Measurements from ENCODE around the gene NPHP4.

DNA sequence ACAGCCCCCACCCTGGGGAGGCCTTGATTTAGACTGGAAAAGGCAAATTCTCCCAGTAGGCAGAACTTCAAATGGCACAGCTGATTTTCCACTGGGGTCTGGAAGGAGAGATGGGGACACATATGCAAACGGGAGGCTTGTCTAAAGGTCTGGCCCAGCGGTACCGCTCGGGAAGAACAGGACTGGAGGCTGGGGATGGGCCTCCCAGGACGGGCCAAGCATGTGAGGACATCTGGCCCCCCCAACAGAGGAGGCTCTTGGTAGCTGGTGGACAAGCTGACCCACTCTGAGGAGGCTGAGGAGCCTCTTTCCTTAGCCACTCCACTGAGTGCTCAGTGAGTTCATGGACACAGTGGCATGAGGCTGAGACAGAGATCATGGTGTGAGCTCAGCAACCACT is 170.0 kb downstream of the NPHP4 start:
- TF ChIP-seq CTCF (IDR thresholded peaks at IDR 0.05 in 4 of 5, conservative IDR thresholded peaks at IDR 0.05 in 1 of 5) (no peak), POLR2A (IDR thresholded peaks at IDR 0.05) (no peak)
